ENCODE measurements around the gene NRXN3.

- no peak for TF ChIP-seq EZH2phosphoT487 (IDR thresholded peaks at IDR 0.05; ENCODE audit: borderline replicate concordance, low read length)
- TF ChIP-seq, protein P1, sequence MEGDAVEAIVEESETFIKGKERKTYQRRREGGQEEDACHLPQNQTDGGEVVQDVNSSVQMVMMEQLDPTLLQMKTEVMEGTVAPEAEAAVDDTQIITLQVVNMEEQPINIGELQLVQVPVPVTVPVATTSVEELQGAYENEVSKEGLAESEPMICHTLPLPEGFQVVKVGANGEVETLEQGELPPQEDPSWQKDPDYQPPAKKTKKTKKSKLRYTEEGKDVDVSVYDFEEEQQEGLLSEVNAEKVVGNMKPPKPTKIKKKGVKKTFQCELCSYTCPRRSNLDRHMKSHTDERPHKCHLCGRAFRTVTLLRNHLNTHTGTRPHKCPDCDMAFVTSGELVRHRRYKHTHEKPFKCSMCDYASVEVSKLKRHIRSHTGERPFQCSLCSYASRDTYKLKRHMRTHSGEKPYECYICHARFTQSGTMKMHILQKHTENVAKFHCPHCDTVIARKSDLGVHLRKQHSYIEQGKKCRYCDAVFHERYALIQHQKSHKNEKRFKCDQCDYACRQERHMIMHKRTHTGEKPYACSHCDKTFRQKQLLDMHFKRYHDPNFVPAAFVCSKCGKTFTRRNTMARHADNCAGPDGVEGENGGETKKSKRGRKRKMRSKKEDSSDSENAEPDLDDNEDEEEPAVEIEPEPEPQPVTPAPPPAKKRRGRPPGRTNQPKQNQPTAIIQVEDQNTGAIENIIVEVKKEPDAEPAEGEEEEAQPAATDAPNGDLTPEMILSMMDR (conservative IDR thresholded peaks at IDR 0.05; ENCODE audit: low read depth, low read length) = no peak
Observed at GRCh38 chr14:78714711-78715110, 544.5 kb downstream of the NRXN3 start.
